Femur (tissue), 1 donor: ENCODE measurements around the gene CSHL1.

Experiments used
- DNase-seq: peaks from one replicate; pipeline ENCODE4 v3.0.0-alpha.2; 2017

Gene CSHL1

GRCh38 chr17:63911041-63911635, at the start of gene CSHL1:
CSHL1 (minus strand) TSS chr17:63911258; CDS start chr17:63911196, 62 bp downstream.
- DNase-seq: no peak

- no peak for DNase-seq
These were observed 49.4 kb upstream of the CSHL1 start for GRCh38 chr17:63960430-63960829.

DNA sequence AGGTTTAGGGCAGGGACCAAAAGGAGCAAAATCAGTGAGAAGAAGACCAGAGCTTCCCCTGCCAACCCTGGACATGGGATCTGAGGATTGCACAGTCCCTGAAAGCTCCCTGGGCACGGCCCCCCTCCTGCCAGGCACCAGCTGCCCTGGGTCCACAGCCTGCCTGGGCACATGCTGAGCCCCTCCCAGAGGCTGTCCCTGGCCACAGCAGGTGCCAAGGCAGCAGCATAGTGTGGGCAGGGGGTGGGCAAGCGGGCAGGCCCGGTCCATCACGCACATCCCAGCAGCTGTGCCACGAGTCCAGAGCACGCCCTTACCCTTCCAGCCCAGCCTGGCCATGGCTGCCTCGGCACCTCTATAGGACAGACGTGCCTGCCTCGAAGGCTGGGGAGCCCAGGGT, 48.9 kb upstream of the CSHL1 start:
- peak; percentile 73 for DNase-seq

- DNase-seq: no peak
These were observed 45.4 kb upstream of the CSHL1 start for GRCh38 chr17:63956296-63956920.

GRCh38 chr17:63955791-63956190, 44.7 kb upstream of the CSHL1 start:
- DNase-seq: no peak

DNA sequence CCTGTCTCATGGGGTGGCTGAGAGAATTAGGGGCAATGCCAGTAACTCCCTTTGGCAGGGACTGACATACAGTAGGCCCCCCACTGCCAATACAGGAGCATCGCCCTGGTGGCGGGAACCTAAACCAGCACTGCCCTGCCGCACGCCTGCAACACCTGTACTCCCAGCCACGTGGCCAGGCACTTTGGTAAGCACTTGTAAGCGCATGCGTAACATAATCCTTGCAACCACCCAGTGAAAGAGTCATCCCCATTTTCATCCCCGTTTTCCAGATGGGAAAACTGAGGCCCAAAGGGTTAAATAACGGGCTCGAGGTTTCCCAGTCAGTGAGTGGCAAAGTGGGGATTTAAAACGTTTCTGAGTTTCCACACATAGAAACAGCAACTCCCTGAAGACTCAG, 44.2 kb upstream of the CSHL1 start:
- DNase-seq: no peak

GRCh38 chr17:63954402-63955063, 43.5 kb upstream of the CSHL1 start:
- DNase-seq: no peak

DNA sequence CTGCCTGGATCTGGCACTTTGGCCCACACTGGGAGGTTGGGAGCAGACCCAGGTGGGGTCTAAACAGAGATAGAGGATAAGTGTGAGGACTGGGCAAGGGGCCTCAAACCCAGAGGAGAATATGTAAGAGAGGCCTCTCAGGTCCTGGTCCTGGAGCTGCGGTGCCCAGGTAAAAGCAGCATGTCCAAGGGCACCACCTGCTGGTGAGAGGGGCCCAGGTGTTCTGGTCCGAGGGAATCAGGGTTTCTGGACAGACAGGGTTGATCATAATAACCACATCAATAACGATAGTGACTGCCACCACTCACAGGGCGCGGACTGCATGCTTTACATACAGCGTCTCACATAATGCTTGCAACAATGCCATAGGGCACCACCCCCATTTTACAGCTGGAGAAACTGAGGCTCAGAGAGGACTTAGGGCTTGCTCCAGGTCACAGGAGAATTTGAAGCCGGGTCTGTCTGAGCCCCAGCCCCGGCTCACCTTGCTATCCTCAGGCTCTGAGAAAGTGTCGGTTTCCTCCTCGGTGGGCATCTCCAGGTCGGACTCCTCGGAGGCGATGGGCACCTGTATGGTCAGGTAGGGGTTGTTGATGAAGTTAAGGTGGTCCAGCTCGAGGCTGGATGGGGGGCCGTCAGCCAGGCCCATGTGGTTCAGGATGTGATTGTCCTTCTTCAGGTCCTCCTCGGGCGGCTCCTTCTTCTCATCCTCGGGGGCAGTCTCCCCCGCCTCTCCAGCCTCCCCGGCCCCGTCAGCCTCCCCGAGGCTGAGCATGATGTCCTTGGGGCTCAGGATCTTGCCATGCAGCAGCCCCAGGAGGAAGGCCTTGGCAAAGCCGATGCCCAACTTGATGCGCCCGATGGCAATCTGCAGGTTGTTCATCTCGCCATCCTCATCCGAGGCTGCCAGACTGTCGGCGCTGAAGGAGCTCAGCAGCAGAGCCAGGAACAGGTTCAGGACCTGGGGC, 40.2 kb upstream of the CSHL1 start:
- DNase-seq: no peak

GRCh38 chr17:63949576-63950250, 38.7 kb upstream of the CSHL1 start:
- peak; percentile 77 for DNase-seq

- no peak for DNase-seq
These were observed 37.5 kb upstream of the CSHL1 start for GRCh38 chr17:63948521-63948920.

- no peak for DNase-seq
These were observed 36.8 kb upstream of the CSHL1 start for GRCh38 chr17:63947711-63948330.

- no peak for DNase-seq
These were observed 35.6 kb upstream of the CSHL1 start for GRCh38 chr17:63946440-63947363.

DNA sequence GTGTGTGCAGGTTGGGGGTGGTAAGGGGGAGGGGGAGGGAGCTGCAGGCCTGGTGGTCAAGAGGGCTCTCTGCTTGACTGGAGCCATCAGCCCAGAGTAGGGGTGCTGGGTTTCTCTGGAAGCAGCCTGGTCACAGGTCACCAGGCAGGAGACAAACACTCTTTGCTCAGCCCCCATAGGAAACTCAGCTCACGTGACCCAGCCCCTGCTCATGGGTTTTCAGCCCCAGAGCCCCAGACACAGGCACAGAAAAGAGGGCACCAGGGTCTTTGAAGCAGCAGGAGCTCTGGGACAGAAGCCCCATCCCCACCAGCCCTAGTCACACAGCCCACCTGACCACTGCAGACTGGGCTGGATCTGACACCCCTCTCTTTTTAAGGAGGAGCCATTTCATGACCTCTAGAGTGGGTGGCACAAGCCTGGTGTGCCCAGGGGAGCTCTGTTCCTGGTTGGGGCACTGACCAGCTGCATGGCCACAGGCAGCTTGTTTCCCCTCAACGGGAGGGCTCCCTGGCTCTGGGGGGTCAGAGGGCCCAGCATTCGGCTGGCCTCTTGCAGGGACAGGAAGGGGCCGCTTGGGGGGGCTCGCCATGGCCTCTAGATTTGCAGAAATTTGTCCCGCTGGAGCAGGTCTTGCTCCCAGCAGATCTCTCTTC, 34.9 kb upstream of the CSHL1 start:
- no peak for DNase-seq

GRCh38 chr17:63944736-63945499, 33.9 kb upstream of the CSHL1 start:
- DNase-seq: no peak

- DNase-seq: no peak
These were observed 32.7 kb upstream of the CSHL1 start for GRCh38 chr17:63943745-63944144.

GRCh38 chr17:63942309-63942985, 31.4 kb upstream of the CSHL1 start:
- no peak for DNase-seq

- no peak for DNase-seq
These were observed 30.7 kb upstream of the CSHL1 start for GRCh38 chr17:63941751-63942150.

- no peak for DNase-seq
These were observed 30.1 kb upstream of the CSHL1 start for GRCh38 chr17:63941162-63941561.

GRCh38 chr17:63940584-63940983, 29.5 kb upstream of the CSHL1 start:
- DNase-seq: no peak
